Gastrocnemius medialis (tissue), 4 donors: Measurements from ENCODE around the gene PRKAR2B.

Source experiments
- CTCF ChIP-seq, 5 experiments: fragments of 450-650 bp in 3 of 5; fragments of 200-600 bp in 2 of 5; sonication (generic) in 2 of 5; IDR thresholded peaks in 4 of 5; conservative IDR thresholded peaks in 1 of 5; 1 replicate in 4 of 5; 2 replicates in 1 of 5; pipeline ENCODE4 v1.5.1; 2016 to 2019; ENCODE audit warnings: antibody characterized with exemption in 5 of 5, mild to moderate bottlenecking in 3 of 5, moderate library complexity in 3 of 5
- POLR2A ChIP-seq, 2 donors: fragments of 450-650 bp; IDR thresholded peaks; one replicate each; pipeline ENCODE4 v1.6.1; 2017; ENCODE audit warnings: antibody characterized with exemption in 2 of 2, mild to moderate bottlenecking in 2 of 2, moderate library complexity in 2 of 2

DNA sequence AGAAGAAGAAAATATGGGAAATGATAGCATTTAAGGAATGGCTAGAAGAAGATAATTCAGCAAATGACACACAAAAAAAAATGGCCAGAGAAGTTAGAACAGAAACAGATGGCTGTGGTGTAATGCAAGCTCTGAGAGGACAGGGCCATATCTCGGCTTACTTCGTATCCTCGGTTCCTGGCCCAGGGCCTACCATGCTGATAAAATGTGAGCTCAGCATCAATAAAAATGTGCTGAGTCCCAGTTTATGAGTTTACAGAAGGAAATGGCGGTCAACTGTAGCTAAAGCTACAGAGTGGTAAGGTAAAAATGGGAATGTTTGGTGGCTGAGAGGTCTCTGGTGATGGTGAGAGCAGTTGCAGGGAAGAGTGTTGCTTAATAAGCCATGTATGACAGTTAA lies 165.1 kb downstream of the PRKAR2B start:
- no peak for TF ChIP-seq CTCF (IDR thresholded peaks at IDR 0.05 in 4 of 5, conservative IDR thresholded peaks at IDR 0.05 in 1 of 5)
- no peak for TF ChIP-seq POLR2A (IDR thresholded peaks at IDR 0.05)
